ENCODE measurements around the gene CCL3. TPM values are rescaled to one million over a fixed set of nuclear protein-coding genes. Genes with fewer than 3 reads are reported as not detected.
"Not testable (repeated sequence)": the region's sequence is repeated elsewhere in the genome, so short reads cannot be mapped to it uniquely, and the experiment has no call there.

Gene CCL3
- total and polyA plus RNA-seq, 2 experiments from 2014 or later = not detected

GRCh38 chr17:36105781-36106492 is 16.0 kb upstream of the CCL3 start:
- H3K27me3 ChIP-seq (replicated peaks; ENCODE audit: insufficient read depth) = 0 out of 2 replicates have a peak, but pooled peaks cover 2% of the 10 kb centered on the region

GRCh38 chr17:36104701-36105181 is 14.8 kb upstream of the CCL3 start:
- no peak for TF ChIP-seq EZH2phosphoT487 (IDR thresholded peaks at IDR 0.05; ENCODE audit: insufficient read depth, low read depth)
- TF ChIP-seq EZH2 (IDR thresholded peaks at IDR 0.05; ENCODE audit: insufficient read depth, poor library complexity, severe bottlenecking) = no peak
- Histone ChIP-seq H3K9me2 (ENCODE audit: insufficient read depth) (no peaks in the 10 kb centered on the region), H3K9me3 (ENCODE audit: low read depth) (no peaks in the 10 kb centered on the region), H3K27ac (no peak overlapping the region), H3K79me2 (ENCODE audit: insufficient read depth) (no peaks in the 10 kb centered on the region), H3F3A (ENCODE audit: insufficient read depth) (no peaks in the 10 kb centered on the region), H3K36me3 (ENCODE audit: low read depth) (no peaks in the 10 kb centered on the region), H3K4me1 (ENCODE audit: insufficient read depth) (no peaks in the 10 kb centered on the region), H3K4me3 (no peak overlapping the region), H3K27me3 (replicated peaks; ENCODE audit: insufficient read depth) (no peaks in the 10 kb centered on the region), H3K9ac (no peak overlapping the region), H4K20me1 (ENCODE audit: insufficient read depth) (no peaks in the 10 kb centered on the region), H3K4me2 (ENCODE audit: unreplicated experiment) (no peak overlapping the region), H2AFZ (no peak overlapping the region)
- WGBS, 2 experiments (ENCODE audit: low coverage in 1 of 2, low lambda C conversion rate in 2 of 2, missing lambda C conversion rate in 2 of 2) = 7 to 20% methylated on average over 4 of the region's 4 CpGs
- DNase-seq = no peak
- in situ Hi-C loops (cut with MboI) = no loop called here

More at GRCh38 chr17:36105781-36106492, 16.0 kb upstream of the CCL3 start:
- Histone ChIP-seq H3F3A (ENCODE audit: insufficient read depth) (no peaks in the 10 kb centered on the region), H3K79me2 (ENCODE audit: insufficient read depth) (no peaks in the 10 kb centered on the region), H3K9me2 (ENCODE audit: insufficient read depth) (no peaks in the 10 kb centered on the region), H3K9me3 (ENCODE audit: low read depth) (no peaks in the 10 kb centered on the region), H3K4me1 (ENCODE audit: insufficient read depth) (no peaks in the 10 kb centered on the region), H2AFZ (no peak overlapping the region), H3K4me2 (ENCODE audit: unreplicated experiment) (no peak overlapping the region), H3K4me3 (no peak overlapping the region), H3K36me3 (ENCODE audit: low read depth) (no peaks in the 10 kb centered on the region), H3K27ac (no peak overlapping the region), H4K20me1 (ENCODE audit: insufficient read depth) (no peaks in the 10 kb centered on the region), H3K9ac (no peak overlapping the region)
- TF ChIP-seq EZH2 (IDR thresholded peaks at IDR 0.05; ENCODE audit: insufficient read depth, poor library complexity, severe bottlenecking) (no peak), EZH2phosphoT487 (IDR thresholded peaks at IDR 0.05; ENCODE audit: insufficient read depth, low read depth) (no peak)
- 18 to 20% methylated on average over 5 of the region's 5 CpGs for WGBS, 2 experiments (ENCODE audit: low coverage in 1 of 2, low lambda C conversion rate in 2 of 2, missing lambda C conversion rate in 2 of 2)
- no peak for DNase-seq
- in situ Hi-C loops (cut with MboI) = no loop called here

GRCh38 chr17:36104246-36104645 is 14.3 kb upstream of the CCL3 start:
- H3K4me2 ChIP-seq (ENCODE audit: unreplicated experiment); H3K27me3 ChIP-seq (replicated peaks; ENCODE audit: insufficient read depth); H4K20me1 ChIP-seq (ENCODE audit: insufficient read depth); H3K9me3 ChIP-seq (ENCODE audit: low read depth); H3K9me2 ChIP-seq (ENCODE audit: insufficient read depth); H3K27ac ChIP-seq; in situ Hi-C loops (cut with MboI); H2AFZ ChIP-seq; H3F3A ChIP-seq (ENCODE audit: insufficient read depth); H3K4me1 ChIP-seq (ENCODE audit: insufficient read depth); H3K36me3 ChIP-seq (ENCODE audit: low read depth); H3K9ac ChIP-seq; H3K79me2 ChIP-seq (ENCODE audit: insufficient read depth); H3K4me3 ChIP-seq; DNase-seq: not testable (repeated sequence)
- WGBS, 2 experiments (ENCODE audit: low coverage in 1 of 2, low lambda C conversion rate in 2 of 2, missing lambda C conversion rate in 2 of 2) = 39 to 42% methylated on average over 6 to 7 of the region's 7 CpGs

- H3K36me3 ChIP-seq (ENCODE audit: low read depth); H3K4me1 ChIP-seq (ENCODE audit: insufficient read depth); H3K4me2 ChIP-seq (ENCODE audit: unreplicated experiment); H4K20me1 ChIP-seq (ENCODE audit: insufficient read depth); H3K27me3 ChIP-seq (replicated peaks; ENCODE audit: insufficient read depth); H3K9me2 ChIP-seq (ENCODE audit: insufficient read depth); in situ Hi-C loops (cut with MboI); H3K27ac ChIP-seq; H3K79me2 ChIP-seq (ENCODE audit: insufficient read depth); H3K4me3 ChIP-seq; DNase-seq; H3K9ac ChIP-seq; H3K9me3 ChIP-seq (ENCODE audit: low read depth); H2AFZ ChIP-seq; H3F3A ChIP-seq (ENCODE audit: insufficient read depth): not testable (repeated sequence)
- 35 to 46% methylated on average over 6 of the region's 6 CpGs for WGBS, 2 experiments (ENCODE audit: low coverage in 1 of 2, low lambda C conversion rate in 2 of 2, missing lambda C conversion rate in 2 of 2)
These were observed 13.5 kb upstream of the CCL3 start, which contains the start of gene CCL4 for GRCh38 chr17:36103401-36103975. Gene CCL4 (plus strand): TSS chr17:36103827. CDS start chr17:36103906, 79 bp downstream.

GRCh38 chr17:36099004-36099403 is 9.1 kb upstream of the CCL3 start:
- DNase-seq; H3K9me2 ChIP-seq (ENCODE audit: insufficient read depth); H3K27me3 ChIP-seq (replicated peaks; ENCODE audit: insufficient read depth); H3K4me3 ChIP-seq; H2AFZ ChIP-seq; H3K9me3 ChIP-seq (ENCODE audit: low read depth); H3F3A ChIP-seq (ENCODE audit: insufficient read depth); H3K4me1 ChIP-seq (ENCODE audit: insufficient read depth); H3K4me2 ChIP-seq (ENCODE audit: unreplicated experiment); in situ Hi-C loops (cut with MboI); H3K9ac ChIP-seq; H3K27ac ChIP-seq; H3K36me3 ChIP-seq (ENCODE audit: low read depth); H3K79me2 ChIP-seq (ENCODE audit: insufficient read depth); H4K20me1 ChIP-seq (ENCODE audit: insufficient read depth): not testable (repeated sequence)
- 0 to 26% methylated on average over 1 of the region's 1 CpG for WGBS, 2 experiments (ENCODE audit: low coverage in 1 of 2, low lambda C conversion rate in 2 of 2, missing lambda C conversion rate in 2 of 2)
